ENCODE data around the gene TGM2.

The TGM2 gene

DNA sequence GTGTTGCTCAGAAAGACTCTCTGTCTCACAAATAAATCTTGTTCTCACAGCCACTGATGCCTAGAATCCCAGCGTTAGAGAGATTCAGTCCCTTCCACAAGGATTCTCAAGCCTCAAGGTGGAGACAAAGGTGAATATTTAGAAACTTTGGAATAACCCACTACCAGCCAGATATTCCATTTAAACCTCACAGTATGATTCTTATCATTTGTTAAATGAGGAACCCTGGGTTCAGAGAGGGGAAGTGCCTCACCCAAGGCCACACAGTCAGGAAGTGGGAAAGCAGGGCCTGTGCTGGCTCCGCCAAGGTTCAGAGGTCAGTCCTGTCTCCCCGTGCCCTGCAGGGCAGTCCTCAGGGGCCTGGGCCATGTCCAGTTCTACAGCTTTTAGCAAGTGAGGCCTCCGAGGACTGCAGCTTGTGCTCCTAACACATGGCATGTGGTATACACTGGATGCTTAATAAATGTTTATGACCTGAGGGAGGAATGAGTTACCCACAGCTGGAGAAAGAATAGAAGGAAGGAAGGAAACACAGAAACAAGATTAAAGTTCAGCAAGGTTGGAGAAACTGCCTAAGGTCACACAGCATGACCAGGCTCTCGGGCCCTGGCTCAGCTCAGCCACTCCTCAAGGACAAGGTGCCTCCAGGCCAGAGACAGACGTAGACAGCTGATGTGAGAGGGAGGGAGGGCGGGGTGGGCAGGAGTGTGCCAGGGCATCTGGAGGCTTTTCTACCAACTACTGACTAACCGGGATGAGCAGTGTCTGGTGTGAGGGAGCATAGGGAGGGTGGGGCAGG is 3.9 kb upstream of the TGM2 start (continued):
- TF ChIP-seq, protein P1, sequence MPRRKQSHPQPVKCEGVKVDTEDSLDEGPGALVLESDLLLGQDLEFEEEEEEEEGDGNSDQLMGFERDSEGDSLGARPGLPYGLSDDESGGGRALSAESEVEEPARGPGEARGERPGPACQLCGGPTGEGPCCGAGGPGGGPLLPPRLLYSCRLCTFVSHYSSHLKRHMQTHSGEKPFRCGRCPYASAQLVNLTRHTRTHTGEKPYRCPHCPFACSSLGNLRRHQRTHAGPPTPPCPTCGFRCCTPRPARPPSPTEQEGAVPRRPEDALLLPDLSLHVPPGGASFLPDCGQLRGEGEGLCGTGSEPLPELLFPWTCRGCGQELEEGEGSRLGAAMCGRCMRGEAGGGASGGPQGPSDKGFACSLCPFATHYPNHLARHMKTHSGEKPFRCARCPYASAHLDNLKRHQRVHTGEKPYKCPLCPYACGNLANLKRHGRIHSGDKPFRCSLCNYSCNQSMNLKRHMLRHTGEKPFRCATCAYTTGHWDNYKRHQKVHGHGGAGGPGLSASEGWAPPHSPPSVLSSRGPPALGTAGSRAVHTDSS (tag by site-specific recombination; IDR thresholded peaks at IDR 0.05), result no peak
- TF ChIP-seq ZNF16 (tag by site-specific recombination; IDR thresholded peaks at IDR 0.05; ENCODE audit: low read depth), result no peak
- TF ChIP-seq ZNF658 (tag by site-specific recombination; IDR thresholded peaks at IDR 0.05), result no peak
- TF ChIP-seq, protein P2, sequence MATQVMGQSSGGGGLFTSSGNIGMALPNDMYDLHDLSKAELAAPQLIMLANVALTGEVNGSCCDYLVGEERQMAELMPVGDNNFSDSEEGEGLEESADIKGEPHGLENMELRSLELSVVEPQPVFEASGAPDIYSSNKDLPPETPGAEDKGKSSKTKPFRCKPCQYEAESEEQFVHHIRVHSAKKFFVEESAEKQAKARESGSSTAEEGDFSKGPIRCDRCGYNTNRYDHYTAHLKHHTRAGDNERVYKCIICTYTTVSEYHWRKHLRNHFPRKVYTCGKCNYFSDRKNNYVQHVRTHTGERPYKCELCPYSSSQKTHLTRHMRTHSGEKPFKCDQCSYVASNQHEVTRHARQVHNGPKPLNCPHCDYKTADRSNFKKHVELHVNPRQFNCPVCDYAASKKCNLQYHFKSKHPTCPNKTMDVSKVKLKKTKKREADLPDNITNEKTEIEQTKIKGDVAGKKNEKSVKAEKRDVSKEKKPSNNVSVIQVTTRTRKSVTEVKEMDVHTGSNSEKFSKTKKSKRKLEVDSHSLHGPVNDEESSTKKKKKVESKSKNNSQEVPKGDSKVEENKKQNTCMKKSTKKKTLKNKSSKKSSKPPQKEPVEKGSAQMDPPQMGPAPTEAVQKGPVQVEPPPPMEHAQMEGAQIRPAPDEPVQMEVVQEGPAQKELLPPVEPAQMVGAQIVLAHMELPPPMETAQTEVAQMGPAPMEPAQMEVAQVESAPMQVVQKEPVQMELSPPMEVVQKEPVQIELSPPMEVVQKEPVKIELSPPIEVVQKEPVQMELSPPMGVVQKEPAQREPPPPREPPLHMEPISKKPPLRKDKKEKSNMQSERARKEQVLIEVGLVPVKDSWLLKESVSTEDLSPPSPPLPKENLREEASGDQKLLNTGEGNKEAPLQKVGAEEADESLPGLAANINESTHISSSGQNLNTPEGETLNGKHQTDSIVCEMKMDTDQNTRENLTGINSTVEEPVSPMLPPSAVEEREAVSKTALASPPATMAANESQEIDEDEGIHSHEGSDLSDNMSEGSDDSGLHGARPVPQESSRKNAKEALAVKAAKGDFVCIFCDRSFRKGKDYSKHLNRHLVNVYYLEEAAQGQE (tag by site-specific recombination; IDR thresholded peaks at IDR 0.05), result no peak
- TF ChIP-seq ZFHX2 (tag by site-specific recombination; conservative IDR thresholded peaks at IDR 0.05), result no peak
- TF ChIP-seq, protein P3, sequence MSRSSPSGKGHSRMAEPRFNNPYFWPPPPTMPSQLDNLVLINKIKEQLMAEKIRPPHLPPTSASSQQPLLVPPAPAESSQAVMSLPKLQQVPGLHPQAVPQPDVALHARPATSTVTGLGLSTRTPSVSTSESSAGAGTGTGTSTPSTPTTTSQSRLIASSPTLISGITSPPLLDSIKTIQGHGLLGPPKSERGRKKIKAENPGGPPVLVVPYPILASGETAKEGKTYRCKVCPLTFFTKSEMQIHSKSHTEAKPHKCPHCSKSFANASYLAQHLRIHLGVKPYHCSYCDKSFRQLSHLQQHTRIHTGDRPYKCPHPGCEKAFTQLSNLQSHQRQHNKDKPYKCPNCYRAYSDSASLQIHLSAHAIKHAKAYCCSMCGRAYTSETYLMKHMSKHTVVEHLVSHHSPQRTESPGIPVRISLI (tag by site-specific recombination; IDR thresholded peaks at IDR 0.05), result no peak
- TF ChIP-seq ZBTB1 (tag by site-specific recombination; IDR thresholded peaks at IDR 0.05), result no peak
- TF ChIP-seq KLF16 (tag by site-specific recombination; IDR thresholded peaks at IDR 0.05), result no peak
- no peak for TF ChIP-seq ZNF157 (tag by site-specific recombination; IDR thresholded peaks at IDR 0.05)

DNA sequence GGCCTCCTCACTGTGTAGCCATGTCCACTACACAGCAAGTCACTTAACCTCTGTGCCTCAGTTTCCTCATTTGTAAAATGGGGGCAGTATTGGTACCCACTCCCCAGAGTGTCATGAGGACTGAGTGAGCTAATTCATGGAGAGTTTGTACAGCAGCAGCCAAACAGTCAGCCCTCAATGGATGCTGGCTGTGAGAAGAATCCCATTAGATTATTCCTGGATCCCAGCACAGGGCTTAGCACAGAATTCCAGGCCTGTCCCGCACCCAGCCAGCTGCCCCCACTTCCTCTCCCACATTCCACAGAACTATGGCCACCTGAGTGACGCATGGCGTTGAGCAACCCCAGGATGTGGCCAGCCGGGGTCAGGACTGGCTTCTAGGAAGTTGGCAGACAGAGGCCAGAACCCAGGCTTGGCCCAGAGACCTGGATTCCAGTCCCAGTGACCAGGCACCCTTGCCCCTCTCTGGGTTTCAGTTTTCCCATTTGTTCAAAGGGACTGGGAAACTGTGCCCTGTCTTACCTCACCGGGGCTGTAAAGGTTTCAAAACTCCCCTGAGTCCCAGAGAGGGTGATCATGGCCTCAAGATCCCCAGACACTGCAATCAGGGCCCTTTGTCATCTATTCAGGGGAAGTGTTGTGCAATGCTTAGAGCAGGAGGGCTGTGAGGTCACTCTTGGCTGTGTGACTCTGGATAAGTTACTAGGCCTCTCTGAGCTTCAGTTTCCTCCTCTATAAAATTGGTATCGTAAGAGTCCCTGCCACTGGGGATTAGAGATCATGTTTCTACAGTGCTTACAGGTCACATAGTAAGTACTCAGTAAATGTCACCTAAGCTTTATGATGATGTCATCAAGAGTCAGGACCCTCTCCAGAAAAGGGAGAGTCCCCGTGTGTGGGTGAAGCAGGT is 3.0 kb upstream of the TGM2 start:
- Histone ChIP-seq H3K4me3 (ENCODE audit: low read depth, low read length) (no peak overlapping the region), H3K9me3 (ENCODE audit: control insufficient read depth, insufficient read depth, low read depth, low read length) (no peaks in the 10 kb centered on the region), H3K36me3 (ENCODE audit: control insufficient read depth in 2 of 2, insufficient read depth in 1 of 2, low read length in 2 of 2) (no peaks in the 10 kb centered on the region), H3K4me1 (ENCODE audit: control insufficient read depth, insufficient read depth, low read length) (no peaks in the 10 kb centered on the region), H3K27ac (ENCODE audit: extremely low read depth, low read depth, low read length) (no peak overlapping the region)
- TF ChIP-seq, protein P4, sequence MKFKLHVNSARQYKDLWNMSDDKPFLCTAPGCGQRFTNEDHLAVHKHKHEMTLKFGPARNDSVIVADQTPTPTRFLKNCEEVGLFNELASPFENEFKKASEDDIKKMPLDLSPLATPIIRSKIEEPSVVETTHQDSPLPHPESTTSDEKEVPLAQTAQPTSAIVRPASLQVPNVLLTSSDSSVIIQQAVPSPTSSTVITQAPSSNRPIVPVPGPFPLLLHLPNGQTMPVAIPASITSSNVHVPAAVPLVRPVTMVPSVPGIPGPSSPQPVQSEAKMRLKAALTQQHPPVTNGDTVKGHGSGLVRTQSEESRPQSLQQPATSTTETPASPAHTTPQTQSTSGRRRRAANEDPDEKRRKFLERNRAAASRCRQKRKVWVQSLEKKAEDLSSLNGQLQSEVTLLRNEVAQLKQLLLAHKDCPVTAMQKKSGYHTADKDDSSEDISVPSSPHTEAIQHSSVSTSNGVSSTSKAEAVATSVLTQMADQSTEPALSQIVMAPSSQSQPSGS (tag by site-specific recombination; IDR thresholded peaks at IDR 0.05; ENCODE audit: low read depth), result peak; percentile 81
- TF ChIP-seq ZNF664 (tag by site-specific recombination; IDR thresholded peaks at IDR 0.05), result peak; percentile 51; the same call in 1 of the 2 replicates
- TF ChIP-seq ZNF629 (tag by site-specific recombination; IDR thresholded peaks at IDR 0.05), result 0 out of 2 replicates have a peak, but pooled peaks have one; percentile 13
- TF ChIP-seq ZNF768 (tag by site-specific recombination; IDR thresholded peaks at IDR 0.05), result 0 out of 2 replicates have a peak, but pooled peaks have one; percentile 55
- no peak for TF ChIP-seq ZIC2 (tag by site-specific recombination; IDR thresholded peaks at IDR 0.05)
- ChIA-PET CTCF (interaction anchor here (0.7 to 3.6 kb wide), 6 partner anchors 29 to 504 kb away, joined by 3 to 30 read pairs (median 6); no protein-coding TSS in a partner anchor), POLR2A (no interaction called here)
